Epithelial cell of prostate (primary cell): Measurements from ENCODE around the gene SLC35C1.

ENCODE experiments used
- DNase-seq: peaks from one replicate; pipeline ENCODE4 v3.0.0-alpha.2; 2011; ENCODE audit warnings: low read depth, low spot score
- H3K27ac ChIP-seq: fragments of 450-650 bp; 2 replicates; pipeline ENCODE4 v1.5.1; 2017; ENCODE audit warnings: mild to moderate bottlenecking

SLC35C1 gene

GRCh38 chr11:45804761-45805304 is at the start of gene SLC35C1:
TSS of gene SLC35C1 (plus strand) at chr11:45805149. CDS start at chr11:45805802, 653 bp downstream.
- DNase-seq, result peak; percentile 68
- H3K27ac ChIP-seq, result peak within 1 kb of the TSS; percentile 70

DNA sequence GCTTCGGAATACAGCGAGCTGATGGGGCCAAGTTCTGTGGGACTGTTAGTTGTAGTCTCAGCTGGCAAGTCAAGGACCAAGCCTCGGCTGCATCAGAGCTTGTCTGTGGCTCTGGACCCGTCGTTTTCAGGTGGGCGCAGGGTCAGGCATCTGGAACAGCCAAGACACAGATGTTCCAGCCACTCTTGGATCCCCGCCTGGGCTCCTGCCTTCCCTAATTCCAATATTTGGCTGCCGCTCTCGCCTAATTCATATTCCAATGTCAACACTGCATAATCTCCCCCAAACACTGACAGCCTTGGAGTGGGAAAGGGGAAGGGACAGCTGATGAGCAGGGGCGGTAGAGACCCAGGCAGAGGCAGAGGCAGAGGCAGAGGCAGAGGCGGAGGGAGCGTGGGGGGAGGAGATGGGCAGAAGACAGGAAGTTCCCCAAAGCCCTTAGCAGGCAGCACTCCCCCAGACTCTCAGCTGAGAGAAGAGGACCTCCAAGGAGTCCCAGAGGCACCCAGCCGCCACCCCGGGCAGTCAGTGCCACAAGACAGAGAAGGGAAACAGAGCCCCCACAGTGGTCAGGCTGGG is 49.6 kb upstream of the SLC35C1 start:
- H3K27ac ChIP-seq, result no peak overlapping the region
- no peak for DNase-seq

DNA sequence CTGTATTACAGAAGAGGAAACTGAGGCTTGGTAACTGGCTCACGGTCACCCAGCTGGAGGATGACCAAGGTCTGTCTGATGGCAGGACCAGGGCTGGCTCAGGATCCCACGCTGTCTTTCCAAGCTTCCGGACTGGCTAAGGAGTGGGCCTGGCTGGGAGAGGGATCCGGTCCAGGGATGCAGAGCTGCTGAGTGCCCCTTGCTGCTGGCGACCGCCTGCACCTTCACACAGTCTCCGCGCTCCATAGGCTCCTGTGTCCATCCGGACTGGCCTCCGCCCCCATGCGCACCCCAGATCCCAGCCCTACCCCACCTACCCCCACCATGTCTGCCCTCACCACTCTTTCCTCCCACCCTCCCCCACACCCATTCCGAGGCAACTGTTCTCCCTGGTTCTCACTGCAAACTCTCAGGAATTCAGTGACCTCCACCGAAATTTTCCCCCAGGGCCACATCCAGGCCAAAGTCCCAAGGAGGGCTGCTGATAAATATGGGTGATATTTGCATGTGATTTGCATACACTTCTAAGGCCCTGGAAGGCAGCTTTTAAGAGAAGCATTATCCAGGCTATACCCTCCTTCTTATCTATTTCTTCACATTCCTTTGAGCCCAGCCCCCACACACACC is 48.5 kb upstream of the SLC35C1 start:
- H3K27ac ChIP-seq, result no peak overlapping the region
- no peak for DNase-seq

DNA sequence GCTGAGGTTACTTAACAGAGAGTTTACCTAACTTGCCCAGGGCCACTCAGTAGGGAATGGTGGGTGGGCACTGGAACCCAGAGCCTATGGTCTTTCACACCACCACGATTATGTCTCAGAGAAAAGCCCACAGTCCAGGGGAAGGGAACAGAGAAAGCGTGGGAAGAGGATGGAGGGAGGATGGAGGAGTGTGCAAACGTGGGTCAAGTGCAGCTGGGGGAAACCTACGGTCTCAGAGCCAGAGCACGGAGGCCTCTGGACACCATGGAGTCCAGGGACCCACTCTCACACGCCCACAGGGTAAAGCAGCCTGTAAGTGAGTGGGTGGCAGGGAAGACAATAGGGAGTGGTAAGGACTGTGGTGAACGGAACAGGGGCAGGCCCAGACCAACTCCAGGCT is 47.3 kb upstream of the SLC35C1 start:
- DNase-seq, result no peak
- H3K27ac ChIP-seq, result no peak overlapping the region

DNA sequence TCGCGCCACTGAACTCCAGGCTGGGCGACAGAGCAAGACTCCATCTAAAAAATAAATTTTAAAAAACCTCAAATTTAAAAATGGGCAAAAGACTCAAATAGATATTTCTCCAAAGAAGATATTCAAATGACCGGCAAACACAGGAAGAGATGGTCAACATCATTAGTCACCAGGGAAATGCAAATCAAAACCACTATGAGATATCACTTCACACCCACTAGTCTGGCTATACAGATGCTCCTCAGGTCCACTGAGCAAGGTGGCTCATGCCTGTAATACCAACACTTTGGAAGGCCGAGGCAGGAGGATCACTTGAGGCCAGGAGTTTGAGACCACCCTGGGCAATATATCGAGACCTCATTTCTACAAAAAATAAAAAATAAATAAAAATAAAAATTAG is 43.3 kb upstream of the SLC35C1 start:
- no peak overlapping the region for H3K27ac ChIP-seq
- DNase-seq, result no peak

- no peak overlapping the region for H3K27ac ChIP-seq
- no peak for DNase-seq
These were observed 39.8 kb upstream of the SLC35C1 start for GRCh38 chr11:45765107-45765668.

DNA sequence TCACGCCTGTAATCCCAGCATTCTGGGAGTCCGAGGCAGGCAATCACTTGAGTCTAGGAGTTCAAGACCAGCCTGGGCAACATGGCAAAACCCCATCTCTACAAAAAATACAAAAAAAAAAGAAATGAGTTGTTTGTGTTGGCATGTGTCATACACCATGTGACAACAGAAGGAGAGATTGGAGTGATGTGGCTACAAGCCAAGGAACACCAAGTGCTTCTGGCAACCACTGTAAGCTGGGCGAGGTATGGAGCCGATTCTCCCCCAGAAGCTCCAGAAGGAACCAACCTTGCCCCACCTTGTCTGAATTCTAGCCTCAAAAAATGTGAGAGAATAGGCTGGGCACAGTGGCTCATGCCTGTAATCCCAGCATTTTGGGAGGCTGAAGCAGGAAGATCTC is 39.1 kb upstream of the SLC35C1 start:
- DNase-seq, result no peak
- no peak overlapping the region for H3K27ac ChIP-seq

DNA sequence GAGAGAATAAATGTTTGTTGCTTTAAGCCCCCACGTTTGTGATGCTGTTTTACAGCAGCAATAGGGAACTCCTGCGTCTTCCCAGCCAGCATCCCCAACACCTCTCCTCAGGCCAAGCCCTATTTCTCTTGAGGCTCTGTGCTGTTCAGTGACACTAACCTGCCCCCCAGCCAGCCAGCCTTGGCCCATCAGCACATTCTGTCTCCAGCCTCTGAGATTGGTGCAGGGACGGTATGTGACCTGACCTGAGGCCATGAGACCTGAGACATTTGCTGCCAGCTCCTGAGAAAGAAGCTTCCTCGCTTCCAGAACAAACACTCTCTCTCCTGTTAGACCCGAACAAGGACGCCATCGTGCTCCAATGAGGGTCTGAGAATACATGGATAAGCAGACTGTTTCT is 38.5 kb upstream of the SLC35C1 start:
- no peak for DNase-seq

GRCh38 chr11:45768486-45768885 is 36.5 kb upstream of the SLC35C1 start:
- no peak for DNase-seq
- H3K27ac ChIP-seq, result no peak overlapping the region

More for the DNA sequence above, 38.5 kb upstream of the SLC35C1 start:
- H3K27ac ChIP-seq, result no peak overlapping the region

GRCh38 chr11:45769960-45770359 is 35.0 kb upstream of the SLC35C1 start:
- no peak overlapping the region for H3K27ac ChIP-seq
- DNase-seq, result no peak

- no peak overlapping the region for H3K27ac ChIP-seq
- DNase-seq, result no peak
These were observed 33.8 kb upstream of the SLC35C1 start for GRCh38 chr11:45771193-45771565.

- H3K27ac ChIP-seq, result no peak overlapping the region
- no peak for DNase-seq
These were observed 33.1 kb upstream of the SLC35C1 start for GRCh38 chr11:45771566-45772448.

- no peak for DNase-seq
- H3K27ac ChIP-seq, result no peak overlapping the region
These were observed 32.5 kb upstream of the SLC35C1 start for GRCh38 chr11:45772449-45772774.

DNA sequence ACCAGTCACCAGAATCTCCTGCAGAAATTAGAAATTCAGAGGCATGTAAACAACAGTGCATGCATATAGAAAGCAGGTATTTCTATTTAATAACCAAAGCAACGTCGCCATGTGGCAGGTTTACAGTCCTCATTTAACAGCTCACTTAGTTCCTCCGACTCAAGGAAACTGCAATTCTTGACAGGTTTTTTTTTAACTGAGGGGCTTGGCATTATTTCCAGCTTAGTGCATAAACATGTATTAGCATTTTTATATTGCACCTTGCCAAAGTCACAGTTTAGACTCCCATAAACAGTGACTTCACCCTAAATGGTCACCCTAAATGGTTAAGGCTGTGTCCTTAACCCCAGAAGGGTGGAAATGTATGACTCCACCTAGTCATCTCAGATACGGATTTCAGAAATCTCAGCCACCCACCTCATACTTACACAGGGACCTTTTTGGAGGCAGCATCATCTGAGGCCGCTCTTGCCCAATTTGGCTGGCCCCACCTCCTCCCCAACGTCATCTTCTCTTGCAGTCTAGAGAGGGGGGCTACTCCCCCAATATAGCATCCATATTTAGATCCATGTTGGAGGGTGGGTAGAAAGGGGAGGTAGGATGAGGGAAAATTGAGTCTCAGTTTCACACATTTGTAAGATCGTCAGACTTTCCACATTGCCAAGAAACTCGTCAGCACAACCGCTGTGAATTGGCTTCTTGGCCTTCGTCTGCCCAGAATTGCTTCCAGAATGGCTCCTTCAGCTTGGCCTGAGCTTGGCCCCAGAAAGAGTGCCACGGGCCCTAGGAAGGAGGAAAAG is 31.8 kb upstream of the SLC35C1 start:
- no peak for DNase-seq
- H3K27ac ChIP-seq, result no peak overlapping the region

- H3K27ac ChIP-seq, result no peak overlapping the region
- no peak for DNase-seq
These were observed 30.9 kb upstream of the SLC35C1 start for GRCh38 chr11:45773786-45774655.

- DNase-seq, result no peak
- H3K27ac ChIP-seq, result no peak overlapping the region
These were observed 30.2 kb upstream of the SLC35C1 start for GRCh38 chr11:45774786-45775185.

GRCh38 chr11:45777127-45777969 is 27.6 kb upstream of the SLC35C1 start:
- H3K27ac ChIP-seq, result no peak overlapping the region
- DNase-seq, result no peak

DNA sequence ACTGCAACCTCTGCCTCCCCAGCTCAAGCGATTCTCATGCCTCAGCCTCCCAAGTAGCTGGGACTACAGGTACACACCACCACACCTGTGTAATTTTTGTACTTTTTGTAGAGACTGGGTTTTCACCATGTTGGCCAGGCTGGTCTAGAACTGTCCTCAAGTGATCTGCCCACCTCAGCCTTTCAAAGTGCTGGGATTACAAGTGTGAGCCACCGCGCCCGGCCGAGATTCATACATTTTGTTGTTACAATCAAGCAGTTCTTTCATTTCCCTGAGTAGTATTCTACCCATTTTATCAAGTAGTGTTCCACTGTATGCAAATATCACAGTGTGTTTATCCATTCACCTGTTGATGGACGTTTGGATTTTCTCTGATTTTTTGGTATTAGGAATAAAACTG is 26.6 kb upstream of the SLC35C1 start:
- no peak overlapping the region for H3K27ac ChIP-seq

More for the DNA sequence above, 26.6 kb upstream of the SLC35C1 start:
- no peak for DNase-seq
